KOPT-K1 (cell line): Measurements from ENCODE around the gene MRPS26.
"Not testable (repeated sequence)": the region's sequence is repeated elsewhere in the genome, so short reads cannot be mapped to it uniquely, and the experiment has no call there.

Source experiments
- H3K27ac ChIP-seq: fragments of 200-600 bp; sonication (generic); 2 replicates; pipeline ENCODE4 v1.5.1; 2016; ENCODE audit warnings: antibody characterized with exemption, mild to moderate bottlenecking, low read depth, low read length; ENCODE audit not compliant: poor library complexity, severe bottlenecking
- H3K36me3 ChIP-seq: fragments of 200-600 bp; sonication (generic); 2 replicates; pipeline ENCODE4 v1.5.1; 2017; ENCODE audit warnings: antibody characterized with exemption, mild to moderate bottlenecking, low read length, moderate library complexity; ENCODE audit not compliant: insufficient read depth
- H3K9me3 ChIP-seq: fragments of 200-600 bp; sonication (generic); 2 replicates; pipeline ENCODE4 v1.5.1; 2017; ENCODE audit warnings: antibody characterized with exemption, low read length, mild to moderate bottlenecking; ENCODE audit not compliant: insufficient read depth, poor library complexity, severe bottlenecking

MRPS26 gene

DNA sequence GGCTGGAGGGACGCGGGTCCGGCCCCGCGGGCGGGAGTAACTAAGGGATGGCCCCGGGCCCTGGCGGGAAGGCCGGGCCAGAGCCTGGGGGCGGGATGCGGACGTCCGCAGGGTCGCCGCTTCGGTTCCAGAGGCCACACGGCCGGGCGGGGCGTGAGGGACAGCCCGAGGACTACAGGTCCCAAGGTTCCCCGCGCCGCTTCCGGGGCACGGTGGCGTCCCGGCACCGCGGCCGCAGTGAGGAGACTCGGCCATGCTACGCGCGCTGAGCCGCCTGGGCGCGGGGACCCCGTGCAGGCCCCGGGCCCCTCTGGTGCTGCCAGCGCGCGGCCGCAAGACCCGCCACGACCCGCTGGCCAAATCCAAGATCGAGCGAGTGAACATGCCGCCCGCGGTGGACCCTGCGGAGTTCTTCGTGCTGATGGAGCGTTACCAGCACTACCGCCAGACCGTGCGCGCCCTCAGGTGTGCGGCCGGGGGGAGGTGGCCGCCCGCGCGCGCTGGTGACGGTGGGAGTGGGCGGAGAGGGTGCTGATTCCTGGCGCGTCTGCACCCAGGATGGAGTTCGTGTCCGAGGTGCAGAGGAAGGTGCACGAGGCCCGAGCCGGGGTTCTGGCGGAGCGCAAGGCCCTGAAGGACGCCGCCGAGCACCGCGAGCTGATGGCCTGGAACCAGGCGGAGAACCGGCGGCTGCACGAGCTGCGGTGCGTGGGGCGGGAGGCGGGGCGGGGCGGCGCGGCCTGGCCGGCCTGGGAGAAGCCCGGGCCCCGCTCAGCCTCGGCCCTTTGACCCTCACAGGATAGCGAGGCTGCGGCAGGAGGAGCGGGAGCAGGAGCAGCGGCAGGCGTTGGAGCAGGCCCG lies at the start of gene MRPS26:
Gene MRPS26 (plus strand): TSS at position 237 of the 861 bp plus-strand sequence. CDS start 17 bp downstream, at position 254.
- Histone ChIP-seq H3K36me3 (peaks cover 35% of the 10 kb centered on the region), H3K27ac (peak within 1 kb of the TSS; percentile 60), H3K9me3 (no peaks in the 10 kb centered on the region)

DNA sequence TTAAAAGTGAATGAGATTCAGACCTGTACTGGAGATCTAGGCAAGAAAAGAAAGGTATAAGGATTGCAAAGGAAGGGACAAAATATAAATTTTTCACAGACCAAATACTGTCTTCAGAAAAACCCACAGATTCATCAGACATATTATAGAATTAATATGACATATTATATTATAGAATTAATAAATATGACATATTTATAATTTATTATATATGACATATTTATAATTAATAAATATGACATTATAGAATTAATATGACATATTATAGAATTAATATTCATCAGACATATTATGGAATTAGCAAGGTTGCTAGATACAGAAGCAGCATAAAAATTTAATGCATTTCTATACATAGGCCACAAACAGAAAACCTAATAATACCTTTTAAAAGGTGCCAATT lies 47.1 kb upstream of the MRPS26 start:
- H3K36me3 ChIP-seq: peaks cover 53% of the 10 kb centered on the region
- H3K9me3 ChIP-seq: no peaks in the 10 kb centered on the region
- no peak overlapping the region for H3K27ac ChIP-seq

DNA sequence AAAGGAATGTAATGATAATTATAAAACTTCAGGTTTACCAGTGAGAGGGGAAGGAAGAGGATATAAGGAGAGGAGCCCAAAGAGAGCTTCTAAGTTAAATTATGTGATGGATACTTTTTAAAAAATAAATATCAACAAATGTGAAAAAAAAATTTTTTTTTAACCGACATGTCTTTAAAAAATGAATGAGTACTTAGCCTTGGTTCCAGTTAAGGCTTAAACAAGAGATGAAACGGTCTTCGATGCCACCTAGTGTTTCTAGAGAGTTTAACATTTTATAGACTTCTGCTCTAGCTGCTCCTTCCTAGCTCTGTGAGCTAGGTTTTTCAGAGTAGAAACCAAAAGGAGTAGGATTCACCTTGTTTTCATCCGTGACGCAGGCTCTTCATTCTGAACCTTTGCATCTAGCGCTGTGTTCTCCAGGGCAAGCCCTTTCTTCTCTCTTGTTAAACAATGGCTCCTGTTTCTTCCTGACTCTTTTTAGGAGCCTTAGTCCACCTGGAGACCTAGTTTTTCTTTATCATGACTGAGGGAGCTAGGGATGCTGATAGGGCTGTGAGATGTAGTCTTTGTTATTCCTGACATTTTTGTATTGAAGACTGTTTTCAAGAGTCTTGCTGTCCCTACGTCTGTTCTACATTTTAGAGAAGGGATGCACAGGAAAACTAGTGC lies 44.9 kb upstream of the MRPS26 start:
- Histone ChIP-seq H3K9me3 (no peaks in the 10 kb centered on the region), H3K27ac (no peak overlapping the region), H3K36me3 (peaks cover 47% of the 10 kb centered on the region)

DNA sequence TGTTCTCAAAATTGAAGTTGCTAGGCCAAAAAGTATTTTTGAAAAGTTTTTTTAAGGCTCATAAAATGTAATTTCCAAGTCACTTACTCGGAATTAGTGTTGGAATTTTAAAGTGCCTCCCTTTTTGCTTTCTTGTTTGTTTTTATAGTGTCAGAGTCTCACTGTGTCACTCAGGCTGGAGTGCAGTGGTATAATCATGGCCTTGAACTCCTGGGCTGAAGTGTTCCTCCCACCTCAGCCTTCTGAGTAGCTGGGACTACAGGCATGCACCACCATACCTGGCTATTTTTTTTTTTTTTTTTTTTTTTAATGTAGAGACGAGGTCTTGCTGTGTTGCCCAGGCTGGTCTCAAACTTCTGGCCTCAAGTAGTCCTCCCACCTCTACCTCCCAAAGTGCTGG lies 42.4 kb upstream of the MRPS26 start:
- Histone ChIP-seq H3K9me3 (no peaks in the 10 kb centered on the region), H3K27ac (no peak overlapping the region), H3K36me3 (peaks cover 60% of the 10 kb centered on the region)

DNA sequence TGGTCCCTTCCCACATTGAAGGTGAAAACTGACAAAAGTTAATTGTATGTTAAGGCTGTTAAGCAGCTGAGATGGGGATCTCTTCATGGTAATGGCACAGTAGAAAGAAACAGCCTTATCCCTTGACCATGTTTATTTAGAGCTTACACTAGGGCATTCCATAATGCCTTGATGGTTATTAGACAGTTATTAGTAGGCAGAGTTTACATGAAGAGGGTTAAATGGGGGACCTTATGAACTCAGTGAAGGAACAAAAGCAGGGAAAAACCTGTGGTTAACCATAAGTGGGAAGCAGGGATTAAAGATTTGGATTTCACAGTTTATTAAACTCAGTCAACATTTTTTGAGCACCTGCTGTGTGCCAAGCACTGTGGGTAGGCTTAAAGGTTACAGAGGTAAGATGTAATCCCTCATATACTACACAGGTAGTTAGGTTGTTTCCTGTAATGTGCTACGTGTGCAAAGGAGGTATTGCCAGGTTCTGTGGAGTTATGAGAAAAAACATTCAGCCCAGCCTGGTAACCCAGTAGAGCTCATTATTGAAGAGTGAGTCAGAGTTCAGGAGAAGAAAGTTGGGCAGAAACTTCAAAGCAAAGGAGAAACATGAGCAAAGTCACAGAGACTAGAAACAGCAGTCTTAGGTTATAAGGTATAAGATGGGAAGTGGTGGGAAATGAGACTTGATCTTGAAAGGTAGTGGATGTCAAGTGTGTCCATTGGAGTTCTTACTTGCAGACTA lies 34.7 kb upstream of the MRPS26 start:
- no peaks in the 10 kb centered on the region for H3K9me3 ChIP-seq
- H3K27ac ChIP-seq: no peak overlapping the region
- peaks cover 81% of the 10 kb centered on the region for H3K36me3 ChIP-seq

DNA sequence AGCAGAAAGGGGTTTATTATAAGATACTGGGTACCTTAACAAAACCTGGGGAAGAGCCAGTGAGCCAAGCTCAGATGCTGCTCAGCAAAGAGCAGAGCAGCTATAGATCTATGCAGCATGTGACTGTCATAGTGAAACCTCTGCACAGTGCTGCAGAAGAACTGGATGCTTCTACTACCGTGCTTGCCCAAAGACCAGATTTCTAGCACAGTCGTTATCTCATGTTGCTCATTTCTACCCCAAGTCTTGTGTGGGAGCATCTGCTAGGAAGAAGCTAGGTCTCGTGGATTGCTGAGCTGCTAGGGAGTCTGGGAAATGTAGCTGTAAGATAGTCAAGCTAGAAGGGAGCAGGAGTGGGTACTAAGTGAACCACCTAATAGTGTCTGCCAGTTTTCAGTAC lies 34.1 kb upstream of the MRPS26 start:
- no peaks in the 10 kb centered on the region for H3K9me3 ChIP-seq
- no peak overlapping the region for H3K27ac ChIP-seq
- H3K36me3 ChIP-seq: peaks cover 78% of the 10 kb centered on the region

DNA sequence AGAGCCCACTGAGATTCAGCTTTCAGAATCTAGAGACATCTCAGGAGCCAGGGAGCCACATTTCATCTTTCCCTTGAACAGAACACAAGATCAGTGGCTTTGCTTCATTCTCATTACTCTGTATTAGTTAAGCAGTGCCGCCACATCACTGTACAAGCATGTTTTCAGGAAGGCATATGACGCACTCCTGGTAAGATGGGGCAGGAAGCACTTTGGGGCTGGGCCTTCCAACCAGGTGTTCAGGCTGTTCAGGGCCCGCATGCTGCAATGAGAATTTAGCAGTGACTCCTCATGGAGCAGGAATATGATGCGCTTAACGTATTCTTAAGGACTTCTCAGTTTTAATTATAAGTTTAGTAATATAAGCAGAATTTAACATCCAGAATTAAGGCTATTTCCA lies 32.1 kb upstream of the MRPS26 start:
- Histone ChIP-seq H3K9me3 (no peaks in the 10 kb centered on the region), H3K27ac (no peak overlapping the region), H3K36me3 (peaks cover 70% of the 10 kb centered on the region)

DNA sequence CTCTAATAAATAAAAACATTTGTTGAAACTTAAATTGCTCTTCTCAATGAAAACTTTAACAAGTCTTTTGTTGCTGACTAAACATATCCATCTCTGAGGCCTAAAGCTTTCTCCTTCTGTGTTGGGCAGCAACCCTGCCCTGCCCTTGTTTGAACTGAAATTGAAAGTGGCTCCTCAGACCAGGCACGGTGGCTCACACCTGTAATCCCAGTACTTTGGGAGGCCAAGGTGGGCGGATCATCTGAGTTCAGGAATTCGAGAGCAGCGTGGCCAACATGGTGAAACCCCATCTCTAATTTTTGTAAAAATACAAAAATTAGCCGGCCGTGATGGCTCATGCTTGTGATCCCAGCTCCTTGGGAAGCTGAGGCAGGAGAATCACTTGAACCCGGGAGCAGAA lies 31.7 kb upstream of the MRPS26 start:
- no peaks in the 10 kb centered on the region for H3K9me3 ChIP-seq
- H3K27ac ChIP-seq: no peak overlapping the region
- peaks cover 66% of the 10 kb centered on the region for H3K36me3 ChIP-seq

DNA sequence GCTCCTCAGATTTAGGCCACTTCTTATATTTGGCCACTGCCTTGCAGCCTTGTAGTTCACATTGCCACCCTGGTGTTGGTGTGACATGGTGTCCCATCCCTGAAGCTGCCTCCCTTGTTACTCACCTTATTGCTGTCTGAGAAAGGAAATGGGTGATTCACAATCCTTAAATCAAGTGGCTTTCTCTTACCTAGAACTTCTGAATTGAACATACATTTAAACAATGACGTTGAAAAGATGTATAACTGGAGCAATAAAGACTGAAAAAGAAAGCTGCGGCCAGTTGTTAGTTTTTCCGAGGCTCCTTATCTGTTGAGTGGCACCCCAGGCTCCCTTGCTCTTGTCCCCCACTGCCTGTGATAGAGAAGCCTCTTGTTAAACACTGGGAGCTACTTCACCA lies 31.2 kb upstream of the MRPS26 start:
- Histone ChIP-seq H3K9me3 (no peaks in the 10 kb centered on the region), H3K27ac (no peak overlapping the region), H3K36me3 (peaks cover 61% of the 10 kb centered on the region)

DNA sequence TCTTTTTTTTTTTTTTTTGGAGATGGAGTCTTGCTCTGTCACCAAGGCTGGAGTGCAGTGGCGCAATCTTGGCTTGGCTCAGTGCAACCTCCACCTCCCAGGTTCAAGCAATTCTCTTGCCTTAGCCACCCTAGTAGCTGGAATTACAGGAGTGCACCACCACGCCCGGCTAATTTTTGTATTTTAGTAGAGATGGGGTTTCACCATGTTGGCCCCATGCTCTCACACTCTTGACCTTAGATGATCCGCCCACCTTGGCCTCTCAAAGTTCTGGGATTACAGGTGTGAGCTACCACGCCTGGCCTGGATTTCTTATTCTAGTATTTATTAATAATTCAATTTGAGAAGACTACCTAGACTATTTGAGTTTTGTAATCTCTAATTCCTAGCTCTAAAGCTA lies 30.6 kb upstream of the MRPS26 start:
- not testable (repeated sequence) for H3K27ac ChIP-seq, H3K9me3 ChIP-seq
- H3K36me3 ChIP-seq: peaks cover 55% of the 10 kb centered on the region

DNA sequence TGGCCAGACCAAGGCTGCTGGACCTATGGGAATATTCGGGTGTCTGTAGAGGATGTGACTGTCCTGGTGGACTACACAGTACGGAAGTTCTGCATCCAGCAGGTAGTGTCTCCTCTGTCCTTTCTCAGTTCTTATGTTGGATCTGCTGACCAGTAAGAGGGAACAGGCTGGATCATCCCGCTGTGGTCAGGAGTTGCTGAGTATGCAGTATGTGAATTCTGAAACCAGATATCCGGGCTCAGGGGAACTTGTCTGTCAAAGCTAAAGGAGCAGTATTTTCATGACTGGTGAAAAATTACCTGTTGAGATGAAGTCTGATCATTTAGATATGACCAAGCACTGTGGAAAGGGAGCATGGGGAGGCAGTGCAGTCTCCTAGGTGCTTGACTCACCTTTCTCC lies 24.5 kb upstream of the MRPS26 start:
- Histone ChIP-seq H3K36me3 (peaks cover 72% of the 10 kb centered on the region), H3K9me3 (no peaks in the 10 kb centered on the region), H3K27ac (no peak overlapping the region)

DNA sequence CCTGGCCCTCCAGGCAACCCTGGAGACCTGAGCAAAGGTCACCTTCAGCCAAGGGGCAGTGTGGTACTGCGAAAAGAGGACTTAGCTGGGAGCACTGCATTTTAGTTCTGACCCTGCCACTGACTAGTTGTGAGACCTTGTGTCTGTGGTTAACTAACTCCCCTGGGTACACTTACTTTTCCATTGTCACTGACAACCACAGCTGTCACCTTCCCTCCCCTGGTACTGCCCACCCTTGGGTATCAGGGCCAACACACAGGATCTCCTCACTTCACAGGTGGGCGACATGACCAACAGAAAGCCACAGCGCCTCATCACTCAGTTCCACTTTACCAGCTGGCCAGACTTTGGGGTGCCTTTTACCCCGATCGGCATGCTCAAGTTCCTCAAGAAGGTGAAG lies 24.1 kb upstream of the MRPS26 start:
- Histone ChIP-seq H3K36me3 (peaks cover 76% of the 10 kb centered on the region), H3K27ac (no peak overlapping the region), H3K9me3 (no peaks in the 10 kb centered on the region)

DNA sequence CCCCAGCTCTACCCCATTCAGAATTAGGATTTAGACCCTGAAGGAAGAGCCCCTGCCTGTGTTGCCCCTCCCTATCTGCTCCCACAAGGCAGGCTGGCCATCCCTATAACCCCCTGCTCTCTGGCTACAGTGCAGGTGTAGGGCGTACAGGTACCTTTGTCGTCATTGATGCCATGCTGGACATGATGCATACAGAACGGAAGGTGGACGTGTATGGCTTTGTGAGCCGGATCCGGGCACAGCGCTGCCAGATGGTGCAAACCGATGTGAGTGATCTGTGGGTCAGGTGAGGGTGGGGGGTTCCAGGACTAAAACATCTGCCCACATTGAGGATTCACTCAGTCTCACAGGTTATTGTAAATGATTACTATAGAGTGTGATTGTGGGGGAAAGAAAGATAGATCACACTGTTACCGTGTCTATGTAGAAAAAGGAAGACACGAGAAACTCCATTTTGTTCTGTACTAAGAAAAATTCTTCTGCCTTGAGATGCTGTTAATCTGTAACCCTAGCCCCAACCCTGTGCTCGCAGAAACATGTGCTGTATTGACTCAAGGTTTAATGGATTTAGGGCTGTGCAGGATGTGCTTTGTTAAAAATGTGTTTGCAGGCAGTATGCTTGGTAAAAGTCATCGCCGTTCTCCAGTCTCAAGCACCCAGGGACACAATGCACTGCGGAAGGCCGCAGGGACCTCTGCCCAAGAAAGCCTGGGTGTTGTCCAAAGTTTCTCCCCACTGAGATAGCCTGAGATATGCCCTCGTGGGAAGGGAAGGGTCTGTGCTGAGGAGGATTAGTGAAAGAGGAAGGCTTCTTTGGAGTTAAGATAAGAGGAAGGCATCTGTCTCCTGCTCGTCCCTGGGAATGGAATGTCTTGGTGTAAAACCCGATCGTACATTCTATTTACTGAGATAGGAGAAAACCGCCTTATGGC lies 23.0 kb upstream of the MRPS26 start:
- not testable (repeated sequence) for H3K9me3 ChIP-seq
- H3K36me3 ChIP-seq: peaks cover 77% of the 10 kb centered on the region

DNA sequence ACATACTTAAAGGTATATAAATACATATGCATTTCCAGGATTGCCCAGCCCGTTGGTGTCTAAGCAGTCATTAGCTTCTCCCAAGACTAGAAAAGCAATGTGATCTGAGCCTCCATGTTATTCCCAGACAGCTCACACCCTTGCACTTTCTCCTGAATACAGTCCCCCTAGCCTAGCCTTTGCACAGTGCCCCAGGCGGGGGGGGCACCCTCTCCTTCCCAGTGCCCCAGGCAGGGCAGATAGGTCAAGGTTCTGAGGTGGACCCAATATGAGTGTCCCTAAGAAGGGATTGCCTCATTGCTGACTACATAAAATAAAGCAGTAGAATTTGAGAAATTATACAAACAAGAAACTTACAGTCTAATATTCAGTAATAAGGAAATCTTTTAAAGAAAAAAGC lies 17.9 kb upstream of the MRPS26 start:
- H3K36me3 ChIP-seq: peaks cover 98% of the 10 kb centered on the region
- H3K27ac ChIP-seq: no peak overlapping the region
- no peaks in the 10 kb centered on the region for H3K9me3 ChIP-seq

More for the DNA sequence above, 23.0 kb upstream of the MRPS26 start:
- H3K27ac ChIP-seq: not testable (repeated sequence)
